CD4-positive, alpha-beta T cell treated with Interleukin-4 for 1 hour (primary cell): ENCODE measurements around the gene HCK.

ENCODE experiments used
- DNase-seq, 2 donors: peaks; one replicate each; pipeline ENCODE4 v3.0.0-alpha.2; 2020 to 2022

HCK gene

GRCh38 chr20:32130965-32131364 lies 78.9 kb downstream of the HCK start:
- no peak for DNase-seq

DNA sequence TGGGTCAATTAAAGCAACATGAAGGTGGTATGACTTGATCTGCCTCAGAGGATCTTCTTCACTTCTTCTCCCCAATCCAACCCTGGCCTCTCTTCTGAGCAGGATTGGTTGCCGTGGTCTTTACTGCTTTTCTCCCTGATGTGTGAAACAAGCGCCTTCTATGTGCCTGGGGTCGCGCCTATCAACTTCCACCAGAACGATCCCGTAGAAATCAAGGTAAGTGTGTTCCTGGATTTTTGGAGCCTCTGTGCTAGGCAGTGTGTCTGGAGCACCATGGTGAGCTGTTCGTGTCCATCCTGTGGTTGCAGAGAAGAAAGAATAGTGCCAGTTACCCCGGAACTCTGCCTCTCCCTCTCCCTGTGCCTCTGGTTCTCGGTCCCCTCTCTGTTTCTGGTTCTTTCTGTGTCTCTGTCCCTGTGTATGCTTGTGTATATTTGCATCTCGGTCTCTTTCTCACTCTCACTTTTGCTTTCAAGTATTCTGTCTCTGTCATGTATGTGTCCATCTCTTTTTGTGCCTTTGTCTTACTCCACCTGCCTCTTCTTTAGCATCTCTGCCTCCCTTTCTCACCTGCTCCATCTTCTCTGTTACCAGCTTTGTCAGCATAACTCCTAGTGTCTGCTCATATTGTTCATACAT lies 81.0 kb downstream of the HCK start:
- DNase-seq, result no peak

GRCh38 chr20:32134026-32134425 lies 82.0 kb downstream of the HCK start:
- no peak for DNase-seq

GRCh38 chr20:32135983-32136515 lies 84.0 kb downstream of the HCK start:
- no peak for DNase-seq

DNA sequence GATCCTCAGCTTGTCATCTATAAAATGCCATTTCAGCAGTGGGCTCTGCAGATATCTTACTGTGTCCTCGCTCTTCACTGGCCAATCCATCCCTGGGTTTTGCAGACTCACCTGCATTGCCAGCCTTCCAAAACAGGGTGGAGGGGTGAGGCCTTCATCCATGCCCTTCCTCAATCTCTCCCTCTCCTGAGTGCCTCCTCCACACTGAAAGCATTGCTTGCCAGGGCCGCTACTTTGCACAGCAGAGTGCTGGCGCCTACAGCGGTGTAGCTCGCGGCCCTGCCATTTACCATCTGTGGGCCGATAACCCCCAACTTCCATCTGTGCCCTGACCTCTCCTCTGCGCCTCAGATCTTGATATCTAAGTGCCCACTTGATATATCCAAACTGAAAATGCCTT lies 86.9 kb downstream of the HCK start:
- DNase-seq, result no peak

DNA sequence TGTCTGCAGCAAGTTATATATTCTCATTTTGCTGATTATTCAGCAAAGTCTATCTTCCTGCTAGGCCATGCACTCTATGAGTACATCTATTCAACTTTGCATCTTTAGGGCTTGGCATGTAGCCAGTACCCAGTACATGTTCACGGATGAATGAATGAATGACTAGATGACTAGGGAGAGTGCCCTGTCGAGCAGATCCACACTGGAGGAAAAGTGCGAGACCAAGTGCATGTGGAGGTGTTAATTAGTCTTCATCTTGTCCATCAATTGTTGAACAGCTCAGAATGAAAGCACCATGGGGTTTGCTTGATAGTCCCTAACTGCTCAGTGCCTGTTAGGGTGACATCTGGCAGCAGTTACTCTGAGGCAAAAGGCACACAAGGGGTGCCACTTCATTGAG lies 87.9 kb downstream of the HCK start:
- no peak for DNase-seq

DNA sequence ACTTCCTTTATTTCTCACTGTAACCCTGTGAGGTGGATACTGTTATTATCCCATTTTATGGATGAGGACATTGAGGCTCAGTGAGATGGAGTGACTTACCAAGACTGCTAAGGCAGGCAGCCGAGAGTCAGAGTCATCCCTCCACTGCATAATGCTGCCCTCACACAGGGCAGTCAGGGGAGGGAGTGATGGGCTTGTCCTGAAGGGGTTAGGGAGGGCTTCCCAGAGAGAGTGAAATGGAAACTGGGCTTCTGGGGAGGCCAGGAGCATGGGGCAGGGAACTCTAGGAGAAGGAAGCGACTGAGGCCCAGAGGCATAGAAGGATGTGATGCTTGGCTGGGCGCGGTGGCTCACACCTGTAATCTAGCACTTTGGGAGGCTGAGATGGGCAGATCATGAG lies 88.6 kb downstream of the HCK start:
- no peak for DNase-seq

DNA sequence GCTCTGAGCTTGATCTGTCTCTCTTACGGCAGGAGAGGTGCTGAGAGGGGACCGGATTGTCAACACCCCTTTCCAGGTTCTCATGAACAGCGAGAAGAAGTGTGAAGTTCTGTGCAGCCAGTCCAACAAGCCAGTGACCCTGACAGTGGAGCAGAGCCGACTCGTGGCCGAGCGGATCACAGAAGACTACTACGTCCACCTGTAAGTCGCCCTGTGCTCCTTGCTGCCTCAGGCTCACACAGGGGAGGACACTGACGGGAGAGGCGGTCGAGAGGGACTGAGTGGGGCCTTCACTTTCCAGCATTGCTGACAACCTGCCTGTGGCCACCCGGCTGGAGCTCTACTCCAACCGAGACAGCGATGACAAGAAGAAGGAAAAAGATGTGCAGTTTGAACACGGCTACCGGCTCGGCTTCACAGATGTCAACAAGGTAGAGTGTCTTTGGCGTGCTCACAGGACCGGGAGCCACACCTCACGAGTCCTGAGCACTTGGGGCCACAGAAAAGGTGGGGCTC lies 89.5 kb downstream of the HCK start:
- DNase-seq, result no peak

GRCh38 chr20:32142088-32142487 lies 90.0 kb downstream of the HCK start:
- no peak for DNase-seq

DNA sequence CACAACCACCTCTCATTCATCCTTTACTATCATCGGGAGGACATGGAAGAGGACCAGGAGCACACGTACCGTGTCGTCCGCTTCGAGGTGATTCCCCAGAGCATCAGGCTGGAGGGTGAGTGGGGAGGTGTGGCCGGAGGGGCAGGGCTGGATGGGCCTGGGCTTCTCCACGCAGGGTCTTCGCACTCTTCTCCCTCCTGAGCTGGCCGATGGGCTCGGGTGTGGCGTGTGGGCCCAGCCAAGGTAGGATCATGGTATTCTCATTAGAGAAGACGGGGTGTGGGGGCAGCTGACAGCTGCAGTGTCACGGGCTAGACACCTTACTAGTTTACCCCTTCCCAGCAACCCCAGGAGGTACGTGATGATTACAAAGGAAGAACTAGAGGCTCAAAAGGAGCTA lies 90.9 kb downstream of the HCK start:
- no peak for DNase-seq

- no peak for DNase-seq
These were observed 93.0 kb downstream of the HCK start for GRCh38 chr20:32144898-32145662.

DNA sequence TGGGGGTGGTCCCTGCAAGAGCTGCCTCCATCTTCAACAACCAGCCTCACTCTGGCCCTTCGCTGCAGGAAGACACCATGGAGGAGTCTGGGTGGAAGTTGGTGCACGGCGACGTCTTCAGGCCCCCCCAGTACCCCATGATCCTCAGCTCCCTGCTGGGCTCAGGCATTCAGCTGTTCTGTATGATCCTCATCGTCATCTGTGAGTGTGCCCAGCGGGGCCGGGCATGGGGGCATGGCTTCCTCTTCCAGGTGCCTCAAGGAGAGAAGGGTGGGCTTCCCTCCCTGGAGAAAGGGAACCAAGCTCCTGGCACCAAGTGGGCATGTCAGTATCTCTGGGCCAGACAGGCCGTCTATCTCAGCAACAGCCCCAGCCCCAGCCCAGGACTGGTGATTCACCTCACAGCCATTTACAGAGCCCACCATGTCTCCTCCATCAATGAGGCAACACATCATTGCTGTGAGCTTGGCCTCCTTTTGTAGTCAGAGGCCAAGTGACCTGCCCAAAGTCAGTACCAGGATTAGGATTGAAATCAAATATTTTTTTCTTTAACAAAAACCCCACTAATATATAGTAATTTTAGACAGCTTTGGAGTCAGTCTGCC lies 97.6 kb downstream of the HCK start:
- no peak for DNase-seq

GRCh38 chr20:32150291-32150848 lies 98.3 kb downstream of the HCK start:
- no peak for DNase-seq
